ENCODE data around the gene NMD3. TPM values are rescaled to one million over a fixed set of nuclear protein-coding genes. Genes with fewer than 3 reads are reported as not detected.
"Not testable (repeated sequence)": the region's sequence is repeated elsewhere in the genome, so short reads cannot be mapped to it uniquely, and the experiment has no call there.

Gene NMD3
- polyA plus RNA-seq, 1 of the 3 experiments (the other 2 are of a cell fraction): 15.1 TPM

DNA sequence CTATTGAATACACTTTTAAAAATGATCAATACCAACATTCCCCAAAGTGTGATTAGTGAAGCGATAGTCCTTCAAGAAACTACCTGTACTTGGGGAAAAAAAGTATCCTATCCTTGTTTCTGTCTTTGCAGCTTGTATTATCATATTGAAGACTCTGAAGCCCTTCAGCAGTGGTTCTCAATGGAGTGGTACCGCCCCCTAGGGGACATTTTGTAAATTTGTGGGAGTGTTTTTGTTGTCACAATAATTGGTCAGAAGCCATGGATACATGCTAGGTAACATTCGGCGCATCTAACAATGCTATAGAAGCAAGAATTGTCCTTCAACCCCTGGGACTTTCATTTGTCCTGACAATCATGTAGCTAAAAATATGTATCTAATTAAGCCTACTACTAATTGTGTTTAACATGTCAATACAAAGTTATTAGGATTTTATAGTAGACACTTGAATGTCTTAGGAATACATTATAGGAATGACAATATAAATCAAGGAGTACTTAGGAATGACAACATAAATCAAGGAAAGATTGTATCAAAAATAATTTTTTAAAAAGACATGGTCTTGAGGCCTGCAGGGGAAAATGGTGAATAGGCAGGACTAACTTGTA, 53.7 kb downstream of the NMD3 start (continued):
- TF ChIP-seq EP300 (IDR thresholded peaks at IDR 0.05; ENCODE audit: borderline replicate concordance in 1 of 2, low read depth in 1 of 2, low read length in 1 of 2): no peak
- no peak for TF ChIP-seq MEF2A (IDR thresholded peaks at IDR 0.05; ENCODE audit: borderline replicate concordance, low read depth)
- TF ChIP-seq RCOR1 (IDR thresholded peaks at IDR 0.05; ENCODE audit: low read length): no peak
- no peak for TF ChIP-seq ELF1 (IDR thresholded peaks at IDR 0.05)
- TF ChIP-seq FOSL2 (IDR thresholded peaks at IDR 0.05; ENCODE audit: borderline replicate concordance, low read depth): no peak
- no peak for TF ChIP-seq CHD2 (IDR thresholded peaks at IDR 0.05; ENCODE audit: low read length, partially characterized antibody)
- TF ChIP-seq GATA2 (CRISPR knock-in tag; IDR thresholded peaks at IDR 0.05): no peak
- TF ChIP-seq, protein P1, sequence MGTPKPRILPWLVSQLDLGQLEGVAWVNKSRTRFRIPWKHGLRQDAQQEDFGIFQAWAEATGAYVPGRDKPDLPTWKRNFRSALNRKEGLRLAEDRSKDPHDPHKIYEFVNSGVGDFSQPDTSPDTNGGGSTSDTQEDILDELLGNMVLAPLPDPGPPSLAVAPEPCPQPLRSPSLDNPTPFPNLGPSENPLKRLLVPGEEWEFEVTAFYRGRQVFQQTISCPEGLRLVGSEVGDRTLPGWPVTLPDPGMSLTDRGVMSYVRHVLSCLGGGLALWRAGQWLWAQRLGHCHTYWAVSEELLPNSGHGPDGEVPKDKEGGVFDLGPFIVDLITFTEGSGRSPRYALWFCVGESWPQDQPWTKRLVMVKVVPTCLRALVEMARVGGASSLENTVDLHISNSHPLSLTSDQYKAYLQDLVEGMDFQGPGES (IDR thresholded peaks at IDR 0.05; ENCODE audit: low read depth, low read length): no peak
- TF ChIP-seq, protein P2, sequence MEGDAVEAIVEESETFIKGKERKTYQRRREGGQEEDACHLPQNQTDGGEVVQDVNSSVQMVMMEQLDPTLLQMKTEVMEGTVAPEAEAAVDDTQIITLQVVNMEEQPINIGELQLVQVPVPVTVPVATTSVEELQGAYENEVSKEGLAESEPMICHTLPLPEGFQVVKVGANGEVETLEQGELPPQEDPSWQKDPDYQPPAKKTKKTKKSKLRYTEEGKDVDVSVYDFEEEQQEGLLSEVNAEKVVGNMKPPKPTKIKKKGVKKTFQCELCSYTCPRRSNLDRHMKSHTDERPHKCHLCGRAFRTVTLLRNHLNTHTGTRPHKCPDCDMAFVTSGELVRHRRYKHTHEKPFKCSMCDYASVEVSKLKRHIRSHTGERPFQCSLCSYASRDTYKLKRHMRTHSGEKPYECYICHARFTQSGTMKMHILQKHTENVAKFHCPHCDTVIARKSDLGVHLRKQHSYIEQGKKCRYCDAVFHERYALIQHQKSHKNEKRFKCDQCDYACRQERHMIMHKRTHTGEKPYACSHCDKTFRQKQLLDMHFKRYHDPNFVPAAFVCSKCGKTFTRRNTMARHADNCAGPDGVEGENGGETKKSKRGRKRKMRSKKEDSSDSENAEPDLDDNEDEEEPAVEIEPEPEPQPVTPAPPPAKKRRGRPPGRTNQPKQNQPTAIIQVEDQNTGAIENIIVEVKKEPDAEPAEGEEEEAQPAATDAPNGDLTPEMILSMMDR (IDR thresholded peaks at IDR 0.05): peak; percentile 82
- TF ChIP-seq RAD21 (IDR thresholded peaks at IDR 0.05; ENCODE audit: low read length): peak; percentile 62
- no peak for TF ChIP-seq GABPA (IDR thresholded peaks at IDR 0.05; ENCODE audit: low read depth)
- TF ChIP-seq EZH2phosphoT487 (IDR thresholded peaks at IDR 0.05; ENCODE audit: borderline replicate concordance, low read depth): no peak
- no peak for TF ChIP-seq FOXJ3 (CRISPR knock-in tag; IDR thresholded peaks at IDR 0.05)

DNA sequence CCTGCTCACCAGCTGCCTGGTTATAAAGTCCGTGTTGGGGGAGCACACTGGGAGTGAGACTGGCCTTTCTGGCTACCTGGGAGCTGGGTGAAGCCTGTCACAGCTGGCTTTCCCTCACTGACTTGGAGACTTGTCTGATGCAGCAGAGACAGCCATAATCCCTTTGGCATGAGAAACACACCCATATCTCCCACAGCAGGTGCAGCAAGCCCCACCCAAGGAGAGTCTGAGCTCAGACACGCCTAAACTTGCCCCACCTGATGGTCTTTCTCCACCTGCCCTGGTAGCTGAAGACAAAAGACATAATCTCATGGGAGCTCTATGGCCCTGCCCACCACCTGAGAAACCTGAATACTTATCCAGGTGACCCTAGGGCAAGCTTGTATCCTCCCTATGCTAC, 54.8 kb downstream of the NMD3 start:
- TF ChIP-seq RFX5 (IDR thresholded peaks at IDR 0.05; ENCODE audit: low read length): no peak
- no peak for TF ChIP-seq TCF12 (IDR thresholded peaks at IDR 0.05)
- TF ChIP-seq FOXM1 (IDR thresholded peaks at IDR 0.05; ENCODE audit: low read depth): no peak
- no peak for TF ChIP-seq MEF2A (IDR thresholded peaks at IDR 0.05; ENCODE audit: borderline replicate concordance, low read depth)
- TF ChIP-seq FOSL2 (IDR thresholded peaks at IDR 0.05; ENCODE audit: borderline replicate concordance, low read depth): no peak
- H2AFZ ChIP-seq (ENCODE audit: low read depth): no peak overlapping the region
- WGBS (ENCODE audit: low lambda C conversion rate): 33% methylated on average over 1 of the region's 2 CpGs
- no peaks in the 10 kb centered on the region for H4K20me1 ChIP-seq (ENCODE audit: insufficient read depth)
- peaks cover 0 to 2% of the 10 kb centered on the region in 2 experiments; a peak in 1 of 4 replicates for H3K4me1 ChIP-seq (ENCODE audit: control insufficient read depth in 1 of 2, insufficient read depth in 2 of 2, low read depth in 1 of 2, low read length in 1 of 2)
- no peaks in the 10 kb centered on the region for H3K9me2 ChIP-seq
- no peak overlapping the region for H3K4me2 ChIP-seq
- no peaks in the 10 kb centered on the region for H3K9me3 ChIP-seq
- ChIA-PET POLR2A (no interaction called here), CTCF (interaction anchor here (0.6 to 4.4 kb wide), 9 partner anchors 9 to 580 kb away, joined by 3 to 60 read pairs (median 6); no protein-coding TSS in a partner anchor)
- H3K79me2 ChIP-seq (ENCODE audit: insufficient read depth): no peaks in the 10 kb centered on the region
- no peaks in the 10 kb centered on the region for H3K36me3 ChIP-seq (replicated peaks in 1 of 2; ENCODE audit: control insufficient read depth in 1 of 2, insufficient read depth in 2 of 2, low read length in 1 of 2)
- no peak overlapping the region for H3K4me3 ChIP-seq (ENCODE audit: low read depth in 2 of 2, low read length in 1 of 2)
- no peak overlapping the region for H3K27ac ChIP-seq (ENCODE audit: low read depth in 2 of 2, low read length in 1 of 2)
- no peak overlapping the region for H3K9ac ChIP-seq
- no peaks in the 10 kb centered on the region for H3K27me3 ChIP-seq (ENCODE audit: insufficient read depth)
- no peaks in the 10 kb centered on the region for H3F3A ChIP-seq (replicated peaks; ENCODE audit: insufficient read depth)
- DNase-seq: no peak

DNA sequence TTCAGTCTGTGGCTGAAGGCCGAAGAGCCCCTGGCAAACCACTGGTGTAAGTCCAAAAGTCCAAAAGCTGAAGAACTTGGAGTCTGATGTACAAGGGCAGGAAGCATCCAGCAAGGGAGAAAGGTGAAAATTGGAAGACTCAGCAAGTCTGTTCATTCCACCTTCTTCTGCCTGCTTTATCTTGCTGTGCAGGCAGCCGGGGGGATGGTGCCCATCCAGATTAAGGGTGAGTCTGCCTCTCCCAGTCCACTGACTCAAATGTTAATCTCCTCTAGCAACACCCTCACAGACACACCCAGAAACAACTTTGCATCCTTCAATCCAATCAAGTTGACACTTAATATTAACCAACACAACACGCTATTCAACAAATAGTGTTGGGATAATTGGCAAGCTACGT, 61.3 kb downstream of the NMD3 start:
- H3K4me3 ChIP-seq (ENCODE audit: low read depth in 2 of 2, low read length in 1 of 2); CTCF ChIA-PET; H3K9me3 ChIP-seq; H2AFZ ChIP-seq (ENCODE audit: low read depth); H3K27me3 ChIP-seq (ENCODE audit: insufficient read depth); H3K4me1 ChIP-seq (ENCODE audit: control insufficient read depth in 1 of 2, insufficient read depth in 2 of 2, low read depth in 1 of 2, low read length in 1 of 2); H3K36me3 ChIP-seq (replicated peaks in 1 of 2; ENCODE audit: control insufficient read depth in 1 of 2, insufficient read depth in 2 of 2, low read length in 1 of 2); H3F3A ChIP-seq (replicated peaks; ENCODE audit: insufficient read depth); H3K9me2 ChIP-seq; DNase-seq; H3K4me2 ChIP-seq; H3K9ac ChIP-seq; H3K79me2 ChIP-seq (ENCODE audit: insufficient read depth); H4K20me1 ChIP-seq (ENCODE audit: insufficient read depth); H3K27ac ChIP-seq (ENCODE audit: low read depth in 2 of 2, low read length in 1 of 2); POLR2A ChIA-PET: not testable (repeated sequence)
- 71% methylated on average over 4 of the region's 4 CpGs for WGBS (ENCODE audit: low lambda C conversion rate)

Data from SK-N-SH (cell line).